Gastrocnemius medialis (tissue), 4 donors: ENCODE measurements around the gene EPSTI1.

Experiments
- CTCF ChIP-seq, 5 experiments: fragments of 450-650 bp in 3 of 5; fragments of 200-600 bp in 2 of 5; sonication (generic) in 2 of 5; IDR thresholded peaks in 4 of 5; conservative IDR thresholded peaks in 1 of 5; 1 replicate in 4 of 5; 2 replicates in 1 of 5; pipeline ENCODE4 v1.5.1; 2016 to 2019; ENCODE audit warnings: antibody characterized with exemption in 5 of 5, mild to moderate bottlenecking in 3 of 5, moderate library complexity in 3 of 5
- POLR2A ChIP-seq, 2 donors: fragments of 450-650 bp; IDR thresholded peaks; one replicate each; pipeline ENCODE4 v1.6.1; 2017; ENCODE audit warnings: antibody characterized with exemption in 2 of 2, mild to moderate bottlenecking in 2 of 2, moderate library complexity in 2 of 2

GRCh38 chr13:42984026-42984425 lies 8.0 kb downstream of the EPSTI1 start:
- TF ChIP-seq CTCF (IDR thresholded peaks at IDR 0.05 in 4 of 5, conservative IDR thresholded peaks at IDR 0.05 in 1 of 5) (no peak), POLR2A (IDR thresholded peaks at IDR 0.05) (no peak)
